GM21576 (cell line): ENCODE data around the gene HARBI1.
A peak's percentile ranks its signal among the peaks of the same experiment; 100 is the strongest.

Experiments
- ATAC-seq: cut with Tn5 transposase; IDR thresholded peaks from one replicate; pipeline ENCODE4 v1.9.1; 2021; ENCODE audit warnings: mild to moderate bottlenecking, moderate library complexity; ENCODE audit not compliant: unreplicated experiment

Gene HARBI1

GRCh38 chr11:46555267-46556054, 61.6 kb downstream of the HARBI1 start:
- ATAC-seq: peak; percentile 58

GRCh38 chr11:46554213-46555147, 62.5 kb downstream of the HARBI1 start:
- no peak for ATAC-seq

GRCh38 chr11:46553814-46554212, 63.2 kb downstream of the HARBI1 start:
- ATAC-seq: no peak
